Activated CD4-positive, alpha-beta T cell treated with anti-CD3 and anti-CD28 coated beads for 36 hours (primary cell): ENCODE results near the gene IGSF5. TPM values are rescaled to one million over a fixed set of nuclear protein-coding genes. Genes with fewer than 3 reads are reported as not detected.

Experiments used
- ATAC-seq: fragments of 200-7000 bp; cut with Tn5 transposase; one replicate; pipeline ENCODE4 v1.10.0; 2021; ENCODE audit warnings: mild to moderate bottlenecking, moderate library complexity
- CTCF ChIA-PET: fragments of 350-600 bp; sonication (Branson Sonifier 250); formaldehyde crosslinking; loops from one replicate; lab custom pipeline; 2021; ENCODE audit warnings: antibody characterized with exemption; lab: Charles Lee
- POLR2A ChIA-PET: fragments of 350-600 bp; sonication (Branson Sonifier 250); formaldehyde crosslinking; loops from one replicate; lab custom pipeline; 2021; ENCODE audit warnings: antibody characterized with exemption, inconsistent platforms; lab: Charles Lee
- DNase-seq: peaks from one replicate; pipeline ENCODE4 v3.0.0-alpha.2; 2020
- H3K27ac Mint-ChIP-seq: one replicate; pipeline ENCODE4 v1.8.0; 2021; ENCODE audit warnings: mixed read lengths
- H3K27me3 Mint-ChIP-seq: one replicate; pipeline ENCODE4 v1.8.0; 2021; ENCODE audit warnings: mixed read lengths
- H3K36me3 Mint-ChIP-seq: one replicate; pipeline ENCODE4 v1.8.0; 2021; ENCODE audit warnings: low read depth, mixed read lengths
- H3K4me1 Mint-ChIP-seq: one replicate; pipeline ENCODE4 v1.8.0; 2021; ENCODE audit warnings: mixed read lengths
- H3K4me3 Mint-ChIP-seq: one replicate; pipeline ENCODE4 v1.8.0; 2021; ENCODE audit warnings: mild to moderate bottlenecking, moderate library complexity, mixed read lengths
- H3K9me3 Mint-ChIP-seq: one replicate; pipeline ENCODE4 v1.8.0; 2021; ENCODE audit warnings: low read depth, mixed read lengths
- intact Hi-C, 2 experiments: fragments of 100-400 bp; cut with DNase I in 1 of 2; cut with micrococcal nuclease in 1 of 2; formaldehyde crosslinking; loops; one replicate each; pipeline versions ENCODE4 v1.14.2 to v1.15.1; 2022 to 2024; cut with DNase I, micrococcal nuclease
- total RNA-seq, 2 experiments: library from RNA; stranded (reverse); gene quantifications; one replicate each; pipeline ENCODE4 v1.2.3, GENCODE V29; 2021

IGSF5 gene
- total RNA-seq, 2 experiments from 2014 or later = not detected

- POLR2A ChIA-PET = no interaction called here
- Mint-ChIP-seq H3K27ac (no peak overlapping the region), H3K4me1 (no peaks in the 10 kb centered on the region), H3K4me3 (no peak overlapping the region), H3K9me3 (no peaks in the 10 kb centered on the region), H3K27me3 (peaks cover 3% of the 10 kb centered on the region), H3K36me3 (no peaks in the 10 kb centered on the region)
- ATAC-seq (no peak), DNase-seq (no peak)
- CTCF ChIA-PET = no interaction called here
- intact Hi-C loops = no loop called here
Measured at GRCh38 chr21:39796466-39796865, 51.5 kb downstream of the IGSF5 start.

GRCh38 chr21:39799178-39799577, 54.2 kb downstream of the IGSF5 start:
- Mint-ChIP-seq H3K9me3 (no peaks in the 10 kb centered on the region), H3K4me1 (no peaks in the 10 kb centered on the region)
- intact Hi-C loops = no loop called here

GRCh38 chr21:39800311-39800710, 55.3 kb downstream of the IGSF5 start:
- no peak for ATAC-seq
- no peak overlapping the region for H3K4me3 Mint-ChIP-seq
- intact Hi-C loops = no loop called here
- H3K27ac Mint-ChIP-seq = no peak overlapping the region
- H3K4me1 Mint-ChIP-seq = no peaks in the 10 kb centered on the region
- ChIA-PET POLR2A (no interaction called here), CTCF (no interaction called here)
- DNase-seq = no peak
- H3K27me3 Mint-ChIP-seq = peaks cover 3% of the 10 kb centered on the region
- H3K9me3 Mint-ChIP-seq = no peaks in the 10 kb centered on the region
- H3K36me3 Mint-ChIP-seq = no peaks in the 10 kb centered on the region

More at GRCh38 chr21:39799178-39799577, 54.2 kb downstream of the IGSF5 start:
- ATAC-seq (no peak), DNase-seq (no peak)
- CTCF ChIA-PET = no interaction called here
- no peaks in the 10 kb centered on the region for H3K36me3 Mint-ChIP-seq
- POLR2A ChIA-PET = no interaction called here
- H3K4me3 Mint-ChIP-seq = no peak overlapping the region
- H3K27me3 Mint-ChIP-seq = peaks cover 3% of the 10 kb centered on the region
- H3K27ac Mint-ChIP-seq = no peak overlapping the region

GRCh38 chr21:39802217-39802616, 57.2 kb downstream of the IGSF5 start:
- H3K9me3 Mint-ChIP-seq = peaks cover 4% of the 10 kb centered on the region
- H3K4me3 Mint-ChIP-seq = no peak overlapping the region
- no peaks in the 10 kb centered on the region for H3K4me1 Mint-ChIP-seq
- H3K27me3 Mint-ChIP-seq = peaks cover 3% of the 10 kb centered on the region
- intact Hi-C loops = no loop called here
- ATAC-seq = no peak
- ChIA-PET POLR2A (no interaction called here), CTCF (no interaction called here)
- H3K36me3 Mint-ChIP-seq = no peaks in the 10 kb centered on the region
- no peak overlapping the region for H3K27ac Mint-ChIP-seq
- DNase-seq = no peak

- intact Hi-C loops = no loop called here
- H3K9me3 Mint-ChIP-seq = peaks cover 4% of the 10 kb centered on the region
- peaks cover 3% of the 10 kb centered on the region for H3K27me3 Mint-ChIP-seq
- DNase-seq = no peak
- ChIA-PET CTCF (no interaction called here), POLR2A (no interaction called here)
- ATAC-seq = no peak
- H3K36me3 Mint-ChIP-seq = no peaks in the 10 kb centered on the region
- no peak overlapping the region for H3K27ac Mint-ChIP-seq
- no peaks in the 10 kb centered on the region for H3K4me1 Mint-ChIP-seq
- H3K4me3 Mint-ChIP-seq = no peak overlapping the region
Measured at GRCh38 chr21:39803393-39803792, 58.4 kb downstream of the IGSF5 start.

- H3K36me3 Mint-ChIP-seq = no peaks in the 10 kb centered on the region
- no peak overlapping the region for H3K27ac Mint-ChIP-seq
- peaks cover 4% of the 10 kb centered on the region for H3K9me3 Mint-ChIP-seq
- DNase-seq (no peak), ATAC-seq (no peak)
- peaks cover 3% of the 10 kb centered on the region for H3K27me3 Mint-ChIP-seq
- H3K4me3 Mint-ChIP-seq = no peak overlapping the region
- CTCF ChIA-PET = no interaction called here
- H3K4me1 Mint-ChIP-seq = no peaks in the 10 kb centered on the region
- intact Hi-C loops = no loop called here
- POLR2A ChIA-PET = no interaction called here
Measured at GRCh38 chr21:39804240-39804639, 59.3 kb downstream of the IGSF5 start.

GRCh38 chr21:39805983-39806382, 61.0 kb downstream of the IGSF5 start:
- H3K4me1 Mint-ChIP-seq = no peaks in the 10 kb centered on the region
- H3K36me3 Mint-ChIP-seq = no peaks in the 10 kb centered on the region
- ChIA-PET POLR2A (no interaction called here), CTCF (no interaction called here)
- H3K27me3 Mint-ChIP-seq = peaks cover 3% of the 10 kb centered on the region
- intact Hi-C loops = no loop called here
- no peak for ATAC-seq
- H3K4me3 Mint-ChIP-seq = no peak overlapping the region
- no peak for DNase-seq
- H3K27ac Mint-ChIP-seq = no peak overlapping the region
- H3K9me3 Mint-ChIP-seq = peaks cover 4% of the 10 kb centered on the region

- intact Hi-C loops = no loop called here
- H3K27ac Mint-ChIP-seq = no peak overlapping the region
- ChIA-PET POLR2A (no interaction called here), CTCF (no interaction called here)
- DNase-seq (no peak), ATAC-seq (no peak)
- peaks cover 4% of the 10 kb centered on the region for H3K9me3 Mint-ChIP-seq
- no peaks in the 10 kb centered on the region for H3K36me3 Mint-ChIP-seq
- H3K4me1 Mint-ChIP-seq = no peaks in the 10 kb centered on the region
- H3K4me3 Mint-ChIP-seq = no peak overlapping the region
- no peaks in the 10 kb centered on the region for H3K27me3 Mint-ChIP-seq
Measured at GRCh38 chr21:39807738-39808137, 62.8 kb downstream of the IGSF5 start.

GRCh38 chr21:39809936-39810335, 65.0 kb downstream of the IGSF5 start:
- H3K4me3 Mint-ChIP-seq = no peak overlapping the region
- H3K36me3 Mint-ChIP-seq = no peaks in the 10 kb centered on the region
- H3K27me3 Mint-ChIP-seq = no peaks in the 10 kb centered on the region
- ATAC-seq (no peak), DNase-seq (no peak)
- no peaks in the 10 kb centered on the region for H3K4me1 Mint-ChIP-seq
- H3K9me3 Mint-ChIP-seq = peaks cover 4% of the 10 kb centered on the region
- H3K27ac Mint-ChIP-seq = no peak overlapping the region
- ChIA-PET POLR2A (no interaction called here), CTCF (no interaction called here)
- intact Hi-C loops = no loop called here

GRCh38 chr21:39812983-39813382, 68.0 kb downstream of the IGSF5 start:
- POLR2A ChIA-PET = no interaction called here
- no peaks in the 10 kb centered on the region for H3K9me3 Mint-ChIP-seq
- DNase-seq (no peak), ATAC-seq (no peak)
- no peaks in the 10 kb centered on the region for H3K4me1 Mint-ChIP-seq
- no peaks in the 10 kb centered on the region for H3K27me3 Mint-ChIP-seq
- H3K36me3 Mint-ChIP-seq = no peaks in the 10 kb centered on the region
- no peak overlapping the region for H3K4me3 Mint-ChIP-seq
- no peak overlapping the region for H3K27ac Mint-ChIP-seq
- intact Hi-C loops = no loop called here
- CTCF ChIA-PET = no interaction called here

- DNase-seq (no peak), ATAC-seq (no peak)
- H3K9me3 Mint-ChIP-seq = no peaks in the 10 kb centered on the region
- no peaks in the 10 kb centered on the region for H3K36me3 Mint-ChIP-seq
- no peaks in the 10 kb centered on the region for H3K4me1 Mint-ChIP-seq
- POLR2A ChIA-PET = no interaction called here
- H3K27me3 Mint-ChIP-seq = no peaks in the 10 kb centered on the region
- no peak overlapping the region for H3K4me3 Mint-ChIP-seq
- no peak overlapping the region for H3K27ac Mint-ChIP-seq
- CTCF ChIA-PET = no interaction called here
- intact Hi-C loops = no loop called here
Measured at GRCh38 chr21:39818557-39818956, 73.6 kb downstream of the IGSF5 start.

- Mint-ChIP-seq H3K36me3 (no peaks in the 10 kb centered on the region), H3K9me3 (peaks cover 5% of the 10 kb centered on the region), H3K27me3 (no peaks in the 10 kb centered on the region), H3K4me3 (no peak overlapping the region), H3K27ac (no peak overlapping the region), H3K4me1 (no peaks in the 10 kb centered on the region)
- ChIA-PET CTCF (no interaction called here), POLR2A (no interaction called here)
- DNase-seq (no peak), ATAC-seq (no peak)
- intact Hi-C loops = no loop called here
Measured at GRCh38 chr21:39822042-39822441, 77.1 kb downstream of the IGSF5 start.

GRCh38 chr21:39825250-39825649, 80.3 kb downstream of the IGSF5 start:
- no peaks in the 10 kb centered on the region for H3K27me3 Mint-ChIP-seq
- ChIA-PET POLR2A (no interaction called here), CTCF (no interaction called here)
- H3K9me3 Mint-ChIP-seq = peaks cover 5% of the 10 kb centered on the region
- intact Hi-C loops = no loop called here
- H3K4me3 Mint-ChIP-seq = no peak overlapping the region
- ATAC-seq = no peak
- no peaks in the 10 kb centered on the region for H3K36me3 Mint-ChIP-seq
- DNase-seq = no peak
- H3K27ac Mint-ChIP-seq = no peak overlapping the region
- H3K4me1 Mint-ChIP-seq = no peaks in the 10 kb centered on the region
